ENCODE measurements around the gene MAG.

Gene MAG

GRCh38 chr19:35315883-35316282 is 23.9 kb downstream of the MAG start:
- DNase-seq (ENCODE audit: low read depth, low spot score), result no peak

DNA sequence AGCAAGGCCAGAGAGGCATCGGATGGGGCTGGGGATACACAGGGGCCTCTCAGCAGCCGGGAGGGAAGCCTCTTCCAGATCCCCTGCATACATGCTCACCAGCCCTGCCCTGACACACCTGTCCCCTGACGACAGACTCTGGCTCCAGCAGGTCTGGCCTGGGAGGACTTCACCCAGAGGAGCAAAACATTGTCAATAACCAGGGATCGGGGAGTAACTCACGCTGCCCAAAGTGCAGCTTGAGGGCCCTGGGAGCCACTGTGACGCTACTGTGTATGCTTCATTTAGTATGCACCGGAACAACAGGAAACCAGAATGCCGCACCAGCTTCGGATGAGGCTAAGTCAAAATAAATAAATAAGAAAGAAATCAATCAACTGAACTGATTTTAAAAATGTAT is 24.6 kb downstream of the MAG start:
- DNase-seq (ENCODE audit: low read depth, low spot score), result no peak

- no peak for DNase-seq (ENCODE audit: low read depth, low spot score)
These were observed 25.6 kb downstream of the MAG start for GRCh38 chr19:35317464-35318043.

DNA sequence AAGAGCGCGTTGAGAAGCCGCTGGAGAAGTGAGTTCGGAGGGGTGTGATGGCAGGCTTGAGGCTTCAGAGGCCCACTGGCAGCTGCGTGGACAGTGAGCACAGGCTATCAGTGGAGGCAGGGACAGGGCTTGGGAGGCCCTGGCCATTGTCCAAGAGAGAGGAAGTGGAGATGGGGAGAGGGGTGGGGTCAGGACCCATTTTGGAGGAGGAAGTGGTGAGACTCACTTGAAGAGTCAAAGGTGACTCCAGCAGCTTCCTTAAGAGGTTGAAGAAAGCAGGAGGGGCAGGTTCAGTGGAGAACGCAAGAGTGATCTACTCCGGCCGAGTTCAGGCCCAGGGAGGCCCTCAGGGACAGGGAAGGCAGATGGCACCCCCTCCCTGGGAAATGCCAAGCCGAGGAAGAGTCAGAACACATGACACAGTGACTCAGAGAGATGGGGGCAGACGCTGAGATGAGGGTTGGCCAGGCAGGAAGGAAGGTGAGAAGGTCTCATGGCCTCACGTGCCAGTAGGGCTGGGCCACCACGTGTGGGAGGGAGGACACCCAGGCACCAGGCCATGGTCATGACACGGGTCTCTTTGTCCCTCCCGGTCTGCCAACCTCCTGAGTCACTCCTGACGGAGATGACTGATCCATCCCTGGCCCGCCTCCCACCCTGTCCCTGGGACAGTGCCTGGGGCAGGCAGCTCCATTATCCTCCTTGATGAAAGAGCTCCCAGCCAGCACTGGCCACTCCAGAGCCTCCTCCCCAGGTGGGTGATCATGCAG is 26.9 kb downstream of the MAG start:
- DNase-seq (ENCODE audit: low read depth, low spot score), result peak; percentile 78

DNA sequence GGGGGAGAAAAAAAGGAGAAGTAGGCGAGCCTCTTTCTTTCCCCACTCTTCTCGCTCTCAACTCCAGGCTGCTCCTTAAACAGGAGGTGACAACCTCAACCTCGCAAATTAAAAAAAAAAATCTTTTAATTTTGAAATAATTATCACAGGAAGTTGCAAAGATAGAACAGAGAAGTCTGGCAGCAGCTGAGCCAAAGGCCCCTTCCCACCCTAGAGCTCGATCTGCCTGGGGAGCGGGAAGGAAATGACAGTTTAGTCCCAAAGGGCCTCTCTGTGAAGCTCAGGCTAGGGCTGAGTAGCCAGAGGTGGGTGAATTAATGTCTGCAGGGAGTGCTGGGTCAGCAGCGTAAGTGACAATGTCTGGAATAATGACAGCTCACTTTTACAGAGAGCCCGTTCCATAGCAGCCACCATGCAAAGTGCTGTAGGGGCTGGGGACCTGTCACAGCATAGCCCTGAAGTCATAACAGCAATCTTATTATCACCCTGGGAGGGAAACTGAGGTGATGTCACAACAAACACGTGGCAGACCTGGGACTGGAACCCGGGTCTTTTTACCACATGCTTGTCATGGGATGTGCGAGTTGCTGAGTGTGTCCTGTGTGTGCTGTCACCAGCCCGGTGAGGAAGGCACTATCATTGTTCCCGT is 28.2 kb downstream of the MAG start:
- DNase-seq (ENCODE audit: low read depth, low spot score), result no peak

GRCh38 chr19:35321291-35321690 is 29.3 kb downstream of the MAG start:
- no peak for DNase-seq (ENCODE audit: low read depth, low spot score)

DNA sequence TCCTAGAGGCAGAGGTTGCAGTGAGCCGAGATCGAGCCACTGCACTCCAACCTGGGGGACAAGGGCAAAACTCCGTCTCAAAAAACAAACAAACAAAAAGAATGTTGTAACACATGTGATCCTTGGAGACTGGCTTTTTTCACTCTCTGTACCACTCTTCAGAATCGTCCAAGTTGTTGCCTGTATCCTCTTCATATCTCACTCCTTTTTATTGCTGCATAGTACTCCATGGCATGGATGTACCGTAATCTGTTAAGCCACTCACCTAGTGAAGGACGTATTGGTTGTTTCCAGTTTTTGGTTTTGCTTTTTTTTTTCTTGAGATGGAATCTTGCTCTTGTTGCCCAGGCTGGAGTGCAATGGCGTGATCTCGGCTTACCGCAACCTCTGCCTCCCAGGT is 30.1 kb downstream of the MAG start:
- DNase-seq (ENCODE audit: low read depth, low spot score), result no peak

DNA sequence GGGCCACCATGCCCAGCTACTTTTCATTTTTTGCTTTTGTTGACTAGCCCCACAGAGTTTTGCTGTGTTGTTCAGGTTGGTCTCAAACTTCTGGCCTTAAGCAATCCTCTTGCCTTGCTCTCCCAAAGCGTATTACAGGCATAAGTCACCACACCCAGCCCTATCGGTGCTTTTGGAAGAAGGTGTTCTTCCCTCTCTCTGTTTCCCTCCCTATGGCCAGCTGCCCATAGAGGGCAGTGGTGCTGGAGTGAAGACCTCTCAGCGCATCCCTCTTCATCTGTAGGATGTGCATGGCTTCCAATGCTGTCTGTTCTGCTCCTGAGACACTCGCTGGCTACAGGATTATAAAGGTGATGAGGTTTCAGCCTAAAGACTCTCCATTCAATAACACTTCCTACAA is 35.7 kb downstream of the MAG start:
- peak; percentile 53 for DNase-seq (ENCODE audit: low read depth, low spot score)

- DNase-seq (ENCODE audit: low read depth, low spot score), result no peak
These were observed 36.9 kb downstream of the MAG start, which contains the start of gene CD22 for GRCh38 chr19:35328851-35329285. Gene CD22 (plus strand): TSS chr19:35329187. CDS start chr19:35332041, 2,854 bp downstream.

DNA sequence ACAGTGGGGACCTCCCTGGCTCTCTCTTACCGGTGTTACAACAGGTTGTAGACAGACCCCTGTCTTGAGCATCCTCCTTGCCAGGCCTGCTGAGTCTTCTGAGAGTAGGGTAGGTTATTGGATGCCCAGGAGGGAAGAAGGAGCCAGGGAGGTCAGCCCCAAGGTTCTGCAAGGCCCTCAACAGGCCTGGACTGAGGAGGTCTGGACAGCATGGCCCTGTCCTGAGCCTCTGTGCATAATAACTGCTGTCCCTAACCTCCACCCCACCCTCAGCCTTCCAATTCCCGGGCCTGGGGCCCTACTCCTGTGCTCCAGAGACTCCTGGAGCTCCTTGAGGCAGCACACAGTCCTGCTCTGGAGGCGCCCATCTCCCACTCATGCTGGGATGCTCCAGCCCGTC is 37.4 kb downstream of the MAG start:
- DNase-seq (ENCODE audit: low read depth, low spot score), result no peak

- no peak for DNase-seq (ENCODE audit: low read depth, low spot score)
These were observed 38.5 kb downstream of the MAG start for GRCh38 chr19:35330475-35330874.

GRCh38 chr19:35331551-35332214 is 39.7 kb downstream of the MAG start:
- DNase-seq (ENCODE audit: low read depth, low spot score), result no peak

GRCh38 chr19:35332817-35333216 is 40.9 kb downstream of the MAG start:
- DNase-seq (ENCODE audit: low read depth, low spot score), result no peak

DNA sequence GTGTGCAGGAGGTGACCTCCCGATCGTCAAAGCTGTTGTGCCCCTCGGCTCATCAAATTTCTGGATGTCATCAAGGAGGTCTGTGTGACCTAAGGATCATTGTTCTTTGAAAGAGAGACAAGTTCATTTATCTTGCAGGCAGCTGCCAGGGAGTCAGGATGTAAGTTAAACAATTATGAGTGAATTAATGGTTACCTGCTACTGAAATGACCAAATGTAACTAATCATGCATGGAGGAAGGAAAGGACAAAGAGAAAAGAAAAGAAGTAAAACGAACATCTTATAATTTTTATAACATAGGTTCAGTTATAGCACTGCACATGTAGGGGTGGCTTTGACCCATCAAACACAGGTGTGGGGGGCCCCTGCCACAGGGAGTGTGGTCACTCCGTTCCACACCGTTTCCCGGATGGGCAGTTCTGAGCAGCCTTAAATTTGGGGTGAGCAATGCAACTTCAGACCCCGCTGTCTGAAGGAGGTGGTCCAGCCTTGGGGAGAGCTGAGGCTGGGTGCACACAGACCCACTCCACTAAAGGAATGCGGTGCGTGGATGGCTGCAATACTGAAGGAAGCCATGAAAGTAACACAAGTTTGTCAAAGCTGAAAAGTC is 42.3 kb downstream of the MAG start:
- no peak for DNase-seq (ENCODE audit: low read depth, low spot score)

DNA sequence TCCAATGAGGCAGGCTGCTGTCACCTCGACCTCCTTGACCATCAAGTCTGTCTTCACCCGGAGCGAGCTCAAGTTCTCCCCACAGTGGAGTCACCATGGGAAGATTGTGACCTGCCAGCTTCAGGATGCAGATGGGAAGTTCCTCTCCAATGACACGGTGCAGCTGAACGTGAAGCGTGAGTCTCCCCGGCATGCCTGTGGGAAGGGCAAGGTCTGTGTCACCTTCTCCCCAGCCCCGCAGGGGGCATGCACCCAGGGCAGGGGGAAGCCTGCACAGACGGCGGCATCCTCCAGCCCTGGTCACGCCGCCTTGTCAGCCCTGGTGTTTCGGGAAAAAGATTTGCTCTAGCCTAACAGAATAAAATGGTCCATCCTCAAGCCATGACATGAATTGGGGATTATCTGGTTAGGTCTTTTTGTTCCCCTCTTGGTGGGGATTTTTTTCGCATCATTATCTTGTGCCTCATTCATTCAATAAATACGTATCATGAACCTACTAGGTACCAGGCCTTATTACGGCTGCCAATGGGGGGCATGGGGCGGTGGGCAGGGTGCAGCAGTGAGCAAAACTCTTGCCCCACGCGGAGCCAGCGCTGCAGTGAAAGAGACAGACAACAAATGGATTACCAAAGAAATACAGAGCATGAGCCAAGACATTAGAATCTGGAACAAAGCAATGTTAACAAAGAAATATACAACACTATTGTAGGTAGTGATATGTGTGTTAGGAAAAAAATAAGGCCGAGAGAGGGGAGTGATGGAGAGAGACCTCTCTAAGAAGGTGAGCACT is 44.4 kb downstream of the MAG start:
- DNase-seq (ENCODE audit: low read depth, low spot score), result no peak

GRCh38 chr19:35337097-35337983 is 45.4 kb downstream of the MAG start:
- no peak for DNase-seq (ENCODE audit: low read depth, low spot score)

DNA sequence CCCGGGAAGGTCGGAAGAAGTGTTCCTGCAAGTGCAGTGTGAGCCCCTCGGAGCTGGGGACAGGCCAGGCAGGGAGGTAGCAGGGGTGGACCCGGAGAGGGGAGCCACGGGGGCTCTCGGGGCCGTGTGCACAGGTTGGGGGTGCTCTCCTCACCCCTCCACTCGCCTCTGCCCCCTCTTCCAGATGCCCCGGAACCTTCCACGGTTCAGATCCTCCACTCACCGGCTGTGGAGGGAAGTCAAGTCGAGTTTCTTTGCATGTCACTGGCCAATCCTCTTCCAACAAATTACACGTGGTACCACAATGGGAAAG is 46.0 kb downstream of the MAG start:
- DNase-seq (ENCODE audit: low read depth, low spot score), result no peak

DNA sequence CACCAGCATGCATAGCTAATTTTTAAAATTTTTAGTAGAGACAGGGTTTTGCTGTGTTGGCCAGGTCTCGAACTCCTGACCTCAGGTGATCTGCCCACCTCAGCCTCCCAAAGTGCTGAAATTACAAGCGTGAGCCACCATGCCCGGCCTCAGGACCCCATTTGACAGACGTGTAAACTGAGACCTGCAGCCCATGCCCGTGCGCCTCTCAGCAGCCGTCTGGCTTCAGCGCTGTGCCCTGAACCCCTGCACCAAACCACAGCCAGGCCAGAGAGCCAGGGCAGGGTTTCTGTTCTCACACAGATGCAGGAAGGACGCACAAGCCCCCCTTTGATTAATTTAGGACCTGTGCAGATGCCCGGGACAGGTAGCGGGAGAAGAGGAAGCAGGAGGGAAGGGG is 48.5 kb downstream of the MAG start:
- no peak for DNase-seq (ENCODE audit: low read depth, low spot score)

GRCh38 chr19:35341006-35341405 is 49.0 kb downstream of the MAG start:
- DNase-seq (ENCODE audit: low read depth, low spot score), result no peak

DNA sequence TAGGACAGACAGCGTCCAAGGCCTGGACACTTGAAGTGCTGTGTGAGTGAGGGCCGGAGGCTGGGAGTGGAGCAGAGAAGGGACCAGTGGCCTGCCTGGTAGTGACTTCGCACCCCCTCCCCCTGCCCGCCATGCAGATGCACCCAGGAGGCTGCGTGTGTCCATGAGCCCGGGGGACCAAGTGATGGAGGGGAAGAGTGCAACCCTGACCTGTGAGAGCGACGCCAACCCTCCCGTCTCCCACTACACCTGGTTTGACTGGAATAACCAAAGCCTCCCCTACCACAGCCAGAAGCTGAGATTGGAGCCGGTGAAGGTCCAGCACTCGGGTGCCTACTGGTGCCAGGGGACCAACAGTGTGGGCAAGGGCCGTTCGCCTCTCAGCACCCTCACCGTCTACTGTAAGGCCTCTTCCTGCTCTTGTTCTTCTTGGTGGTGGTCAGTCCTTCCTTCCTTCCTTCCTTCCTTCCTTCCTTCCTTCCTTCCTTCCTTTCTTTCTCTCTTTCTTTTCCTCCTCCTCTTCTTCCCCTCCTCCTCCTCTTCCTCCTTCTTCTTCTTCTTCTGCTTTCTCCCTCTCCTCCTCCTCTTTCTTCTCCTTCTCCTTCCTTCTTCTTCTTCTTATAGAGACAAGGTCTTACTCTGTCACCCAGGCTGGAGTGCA is 49.7 kb downstream of the MAG start:
- no peak for DNase-seq (ENCODE audit: low read depth, low spot score)

Data from ELF-1 (cell line).